Stimulated activated CD8-positive, alpha-beta memory T cell treated with anti-CD3 and anti-CD28 coated beads, Interleukin-7, amount 100 ng/mL, for 48 hours (primary cell): ENCODE results near the gene NTF4.
"Not testable (repeated sequence)": the region's sequence is repeated elsewhere in the genome, so short reads cannot be mapped to it uniquely, and the experiment has no call there.

Source experiments
- DNase-seq, 2 donors: peaks; one replicate each; pipeline ENCODE4 v3.0.0-alpha.2; 2020; ENCODE audit warnings: low read depth in 1 of 2; ENCODE audit errors: extremely low read depth in 1 of 2

The NTF4 gene

GRCh38 chr19:49024233-49024632, 40.4 kb downstream of the NTF4 start, which contains the start of gene CGB3:
Gene CGB3 (minus strand): TSS chr19:49024333. CDS start chr19:49023971, 362 bp downstream.
- DNase-seq = not testable (repeated sequence)

GRCh38 chr19:49022116-49022515, 42.5 kb downstream of the NTF4 start:
- DNase-seq = no peak

GRCh38 chr19:49020931-49021895, 43.4 kb downstream of the NTF4 start:
- DNase-seq = no peak

- DNase-seq = no peak
Observed at GRCh38 chr19:49020342-49020741, 44.3 kb downstream of the NTF4 start.

GRCh38 chr19:49019242-49019932, 45.2 kb downstream of the NTF4 start:
- DNase-seq = peak in 1 of 2 donors; percentile 53

- not testable (repeated sequence) for DNase-seq
Observed at GRCh38 chr19:49018388-49019241, 46.0 kb downstream of the NTF4 start.

- DNase-seq = peak; percentile 36 to 47
Observed at GRCh38 chr19:49017666-49018351, 46.8 kb downstream of the NTF4 start.

- DNase-seq = no peak
Observed at GRCh38 chr19:49017041-49017665, 47.5 kb downstream of the NTF4 start, which contains the start of gene LHB. Gene LHB (minus strand): TSS chr19:49017091. CDS start chr19:49017081, 10 bp downstream.

- no peak for DNase-seq
Observed at GRCh38 chr19:49016067-49016839, 48.4 kb downstream of the NTF4 start.

GRCh38 chr19:49014870-49015255, 49.8 kb downstream of the NTF4 start:
- no peak for DNase-seq

- no peak for DNase-seq
Observed at GRCh38 chr19:49014123-49014869, 50.3 kb downstream of the NTF4 start.

- DNase-seq = no peak
Observed at GRCh38 chr19:49011194-49011593, 53.4 kb downstream of the NTF4 start.
